Activated B cell treated with CpG ODN at 0.5 μM for 24 hours (primary cell): ENCODE data around the gene SYCP2. TPM values are rescaled to one million over a fixed set of nuclear protein-coding genes. Genes with fewer than 3 reads are reported as not detected.
"Not testable (repeated sequence)": the region's sequence is repeated elsewhere in the genome, so short reads cannot be mapped to it uniquely, and the experiment has no call there.

Experiments used
- ATAC-seq: fragments of 200-7000 bp; cut with Tn5 transposase; one replicate; pipeline ENCODE4 v1.10.0; 2021; ENCODE audit warnings: low read depth, mild to moderate bottlenecking, moderate library complexity
- CTCF ChIA-PET: fragments of 350-600 bp; sonication (Branson Sonifier 250); formaldehyde crosslinking; loops from one replicate; lab custom pipeline; 2021; ENCODE audit warnings: antibody characterized with exemption; lab: Charles Lee
- POLR2A ChIA-PET: fragments of 350-600 bp; sonication (Branson Sonifier 250); formaldehyde crosslinking; loops from one replicate; lab custom pipeline; 2021; ENCODE audit warnings: antibody characterized with exemption; lab: Charles Lee
- DNase-seq: peaks from one replicate; pipeline ENCODE4 v3.0.0; 2022
- H3K27ac Mint-ChIP-seq: one replicate; pipeline ENCODE4 v1.8.0; 2020; ENCODE audit warnings: mixed read lengths
- H3K27me3 Mint-ChIP-seq: one replicate; pipeline ENCODE4 v1.8.0; 2021; ENCODE audit warnings: mixed read lengths
- H3K36me3 Mint-ChIP-seq: one replicate; pipeline ENCODE4 v1.8.0; 2021; ENCODE audit warnings: low read depth, mixed read lengths
- H3K4me1 Mint-ChIP-seq: one replicate; pipeline ENCODE4 v1.8.0; 2021; ENCODE audit warnings: mixed read lengths
- H3K4me3 Mint-ChIP-seq: one replicate; pipeline ENCODE4 v1.8.0; 2020; ENCODE audit warnings: mild to moderate bottlenecking, mixed read lengths
- H3K9me3 Mint-ChIP-seq: one replicate; pipeline ENCODE4 v1.8.0; 2020; ENCODE audit warnings: mixed read lengths
- CTCF ChIP-seq: fragments of 200-600 bp; IDR thresholded peaks from one replicate; pipeline ENCODE4 v1.8.0; 2022; ENCODE audit warnings: antibody characterized with exemption, mild to moderate bottlenecking
- intact Hi-C: fragments of 100-400 bp; cut with micrococcal nuclease; formaldehyde crosslinking; loops from one replicate; pipeline ENCODE4 v1.15.1; 2024
- total RNA-seq: library from RNA; stranded (reverse); gene quantifications from 2 replicates; pipeline ENCODE4 v1.2.3, GENCODE V29; 2022

SYCP2 gene
- total RNA-seq, 1 donor from 2014 or later: 1.3 TPM

- Mint-ChIP-seq H3K4me3 (no peak overlapping the region), H3K27ac (no peak overlapping the region), H3K4me1 (no peaks in the 10 kb centered on the region), H3K9me3 (peaks cover 6% of the 10 kb centered on the region), H3K36me3 (no peaks in the 10 kb centered on the region), H3K27me3 (peaks cover 4% of the 10 kb centered on the region)
- DNase-seq (no peak), ATAC-seq (no peak)
- CTCF ChIA-PET: no interaction called here
- POLR2A ChIA-PET: no interaction called here
- no peak for TF ChIP-seq CTCF
- intact Hi-C loops: no loop called here
Observed at GRCh38 chr20:59861401-59861800, 72.0 kb downstream of the SYCP2 start.

- H3K4me3 Mint-ChIP-seq: no peak overlapping the region
- POLR2A ChIA-PET: no interaction called here
- H3K27me3 Mint-ChIP-seq: peaks cover 4% of the 10 kb centered on the region
- CTCF ChIA-PET: no interaction called here
- intact Hi-C loops: no loop called here
- peaks cover 7% of the 10 kb centered on the region for H3K9me3 Mint-ChIP-seq
- H3K27ac Mint-ChIP-seq: no peak overlapping the region
- no peak for TF ChIP-seq CTCF
- DNase-seq: no peak
- H3K4me1 Mint-ChIP-seq: no peaks in the 10 kb centered on the region
- no peaks in the 10 kb centered on the region for H3K36me3 Mint-ChIP-seq
- no peak for ATAC-seq
Observed at GRCh38 chr20:59858425-59858824, 75.0 kb downstream of the SYCP2 start.

- POLR2A ChIA-PET: no interaction called here
Observed at GRCh38 chr20:59857966-59858365, 75.5 kb downstream of the SYCP2 start.

GRCh38 chr20:59856941-59857340 lies 76.5 kb downstream of the SYCP2 start:
- H3K9me3 Mint-ChIP-seq, H3K4me1 Mint-ChIP-seq, H3K27me3 Mint-ChIP-seq, intact Hi-C loops, H3K36me3 Mint-ChIP-seq, ATAC-seq, H3K27ac Mint-ChIP-seq, DNase-seq, H3K4me3 Mint-ChIP-seq, CTCF ChIA-PET, POLR2A ChIA-PET: not testable (repeated sequence)

More at GRCh38 chr20:59857966-59858365, 75.5 kb downstream of the SYCP2 start:
- Mint-ChIP-seq H3K4me3 (no peak overlapping the region), H3K27ac (no peak overlapping the region), H3K4me1 (no peaks in the 10 kb centered on the region), H3K9me3 (peaks cover 7% of the 10 kb centered on the region), H3K36me3 (no peaks in the 10 kb centered on the region), H3K27me3 (peaks cover 3% of the 10 kb centered on the region)
- DNase-seq (no peak), ATAC-seq (no peak)
- intact Hi-C loops: no loop called here
- no peak for TF ChIP-seq CTCF
- CTCF ChIA-PET: no interaction called here

GRCh38 chr20:59856526-59856925 lies 76.9 kb downstream of the SYCP2 start:
- not testable (repeated sequence) for ATAC-seq, DNase-seq

GRCh38 chr20:59850018-59850641 lies 83.3 kb downstream of the SYCP2 start:
- Mint-ChIP-seq H3K27ac (no peak overlapping the region), H3K4me1 (no peaks in the 10 kb centered on the region), H3K9me3 (no peaks in the 10 kb centered on the region), H3K27me3 (no peaks in the 10 kb centered on the region), H3K4me3 (no peak overlapping the region), H3K36me3 (no peaks in the 10 kb centered on the region)
- ChIA-PET CTCF (interaction anchor here (1.1 kb wide), 1 partner anchor 9 kb away, joined by 5 read pairs; no protein-coding TSS in a partner anchor), POLR2A (no interaction called here)
- no peak for TF ChIP-seq CTCF
- intact Hi-C loops: no loop called here
- ATAC-seq: no peak
- no peak for DNase-seq

More at GRCh38 chr20:59856526-59856925, 76.9 kb downstream of the SYCP2 start:
- H3K27me3 Mint-ChIP-seq, H3K27ac Mint-ChIP-seq, intact Hi-C loops, H3K9me3 Mint-ChIP-seq, H3K4me1 Mint-ChIP-seq, CTCF ChIA-PET, H3K36me3 Mint-ChIP-seq, H3K4me3 Mint-ChIP-seq, POLR2A ChIA-PET: not testable (repeated sequence)
